Measurements from ENCODE around the gene SH3TC1. TPM values are rescaled to one million over a fixed set of nuclear protein-coding genes. Genes with fewer than 3 reads are reported as not detected.

The SH3TC1 gene
- total RNA-seq, 1 donor from 2014 or later, result 23.2 TPM

DNA sequence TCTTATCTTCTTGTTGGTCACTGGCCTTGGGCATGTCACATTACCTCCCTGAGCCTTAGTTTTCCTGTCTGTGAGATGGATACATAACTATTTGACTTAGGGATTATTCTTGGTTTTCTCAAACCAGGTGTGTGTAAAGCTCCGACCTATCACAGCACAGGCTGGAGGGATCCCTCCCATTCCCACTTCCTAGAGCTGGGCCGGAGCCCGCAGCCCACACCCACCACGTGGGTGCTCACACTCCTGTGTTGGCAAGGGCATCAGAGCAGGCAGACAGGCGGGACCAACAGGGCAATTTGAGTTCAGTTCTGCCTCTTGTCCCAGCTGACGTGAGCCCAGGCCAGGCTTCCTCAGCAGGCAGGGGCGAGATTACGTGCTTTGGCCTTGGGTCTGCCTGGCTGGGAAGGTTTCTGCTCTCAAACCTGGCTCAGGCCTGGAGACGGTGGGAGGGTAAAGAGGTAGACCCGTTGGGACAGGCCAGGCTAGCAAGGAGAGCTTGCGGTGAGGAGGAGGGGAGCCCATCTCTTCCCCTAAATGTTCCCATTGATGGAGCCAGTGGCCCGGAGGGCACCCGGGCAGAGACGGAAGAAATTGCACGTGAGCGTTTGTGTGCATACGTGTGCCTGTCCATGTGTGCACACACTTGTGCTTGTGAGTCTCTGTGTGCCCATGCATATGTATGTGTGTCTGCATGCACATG lies 734 bp upstream of the SH3TC1 start:
- H3K4me3 Mint-ChIP-seq, result peak overlapping the region; percentile 17
- H3K4me1 Mint-ChIP-seq, result peaks cover 57% of the 10 kb centered on the region
- DNase-seq (ENCODE audit: low spot score in 2 of 2, unreplicated experiment in 2 of 2), result no peak
- H3K9me3 Mint-ChIP-seq, result no peaks in the 10 kb centered on the region
- no peaks in the 10 kb centered on the region for H3K27me3 Mint-ChIP-seq (ENCODE audit: low read depth)
- peak overlapping the region; percentile 80 for H3K27ac Mint-ChIP-seq
- TF ChIP-seq CTCF (IDR thresholded peaks at IDR 0.05; ENCODE audit: unreplicated experiment), result no peak
- no peaks in the 10 kb centered on the region for H3K36me3 Mint-ChIP-seq

DNA sequence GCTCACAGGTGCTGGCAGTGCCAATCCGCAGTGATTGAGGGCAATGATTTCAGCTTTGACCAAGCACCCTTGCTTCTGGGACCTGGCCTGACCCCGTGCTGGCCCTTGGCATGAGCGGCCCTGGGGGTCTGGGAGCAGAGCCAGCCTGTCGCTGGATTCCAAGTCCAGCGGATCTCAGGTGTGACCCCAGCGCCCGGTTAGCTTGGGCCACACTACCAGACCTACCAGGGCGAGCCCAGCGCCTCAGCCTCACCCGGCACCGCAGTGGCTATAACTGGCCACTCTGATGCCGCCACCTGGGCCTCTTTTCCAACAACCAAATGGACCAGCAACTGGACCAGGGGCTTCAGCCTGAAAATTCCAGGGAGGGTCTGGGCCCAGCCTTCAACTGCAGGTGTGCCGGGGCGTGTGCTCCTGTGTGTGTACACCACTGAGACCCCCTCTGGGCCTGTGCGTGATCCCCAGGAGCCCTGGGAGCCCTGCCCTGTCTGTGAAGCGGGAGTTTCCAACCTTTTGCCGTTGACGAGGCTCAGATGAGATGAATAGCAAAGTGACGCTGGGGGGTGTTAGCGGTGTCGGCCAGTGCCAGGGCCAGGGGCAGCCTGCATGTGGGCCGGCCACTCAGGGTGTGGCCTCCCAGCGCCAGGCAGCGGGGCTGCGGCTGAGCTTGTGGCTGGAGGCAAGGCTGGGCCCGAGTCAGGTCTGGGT lies 658 bp downstream of the SH3TC1 start:
- H3K4me3 Mint-ChIP-seq, result peak overlapping the region; percentile 56
- no peaks in the 10 kb centered on the region for H3K36me3 Mint-ChIP-seq
- no peak for TF ChIP-seq CTCF (IDR thresholded peaks at IDR 0.05; ENCODE audit: unreplicated experiment)
- no peaks in the 10 kb centered on the region for H3K9me3 Mint-ChIP-seq
- no peak for DNase-seq (ENCODE audit: low spot score in 2 of 2, unreplicated experiment in 2 of 2)
- H3K27me3 Mint-ChIP-seq (ENCODE audit: low read depth), result no peaks in the 10 kb centered on the region
- peak overlapping the region; percentile 95 for H3K27ac Mint-ChIP-seq
- H3K4me1 Mint-ChIP-seq, result peaks cover 59% of the 10 kb centered on the region

DNA sequence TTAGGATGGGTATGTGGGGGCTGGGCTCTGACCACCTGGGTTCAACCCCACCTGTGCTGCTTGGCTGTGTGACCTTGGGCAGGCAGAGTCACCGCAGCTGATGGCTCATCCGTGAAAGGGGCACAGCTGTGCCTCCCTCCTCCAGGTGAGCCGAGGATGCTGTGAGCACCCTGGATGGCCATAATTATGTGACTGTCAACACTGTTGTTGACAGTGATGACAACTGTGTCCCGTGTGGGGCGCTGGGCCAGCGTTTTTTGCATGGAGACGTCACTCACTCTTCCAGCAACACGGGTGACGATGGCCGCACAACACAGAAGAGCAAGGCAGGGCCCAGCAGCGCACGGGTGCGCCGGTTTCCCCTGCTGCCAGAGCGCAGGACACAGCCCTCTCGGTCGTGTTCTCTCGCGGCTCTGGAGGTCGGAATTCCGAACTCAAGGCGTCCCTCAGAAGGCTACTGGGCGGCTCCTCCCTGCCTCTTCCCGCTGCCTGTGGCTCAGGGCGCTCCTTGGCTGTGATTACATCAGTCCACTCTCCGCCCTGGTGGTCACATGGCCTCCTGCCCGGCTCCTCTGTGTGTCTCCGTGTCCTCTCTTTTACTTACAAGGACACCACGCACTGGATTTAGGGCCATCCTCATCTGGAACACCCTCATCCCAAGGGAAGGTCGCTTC lies 1.3 kb downstream of the SH3TC1 start:
- TF ChIP-seq CTCF (IDR thresholded peaks at IDR 0.05; ENCODE audit: unreplicated experiment), result no peak
- no peaks in the 10 kb centered on the region for H3K9me3 Mint-ChIP-seq
- DNase-seq (ENCODE audit: low spot score in 2 of 2, unreplicated experiment in 2 of 2), result no peak
- peak overlapping the region; percentile 79 for H3K27ac Mint-ChIP-seq
- H3K4me3 Mint-ChIP-seq, result peak overlapping the region; percentile 26
- no peaks in the 10 kb centered on the region for H3K27me3 Mint-ChIP-seq (ENCODE audit: low read depth)
- H3K36me3 Mint-ChIP-seq, result no peaks in the 10 kb centered on the region
- peaks cover 61% of the 10 kb centered on the region for H3K4me1 Mint-ChIP-seq

DNA sequence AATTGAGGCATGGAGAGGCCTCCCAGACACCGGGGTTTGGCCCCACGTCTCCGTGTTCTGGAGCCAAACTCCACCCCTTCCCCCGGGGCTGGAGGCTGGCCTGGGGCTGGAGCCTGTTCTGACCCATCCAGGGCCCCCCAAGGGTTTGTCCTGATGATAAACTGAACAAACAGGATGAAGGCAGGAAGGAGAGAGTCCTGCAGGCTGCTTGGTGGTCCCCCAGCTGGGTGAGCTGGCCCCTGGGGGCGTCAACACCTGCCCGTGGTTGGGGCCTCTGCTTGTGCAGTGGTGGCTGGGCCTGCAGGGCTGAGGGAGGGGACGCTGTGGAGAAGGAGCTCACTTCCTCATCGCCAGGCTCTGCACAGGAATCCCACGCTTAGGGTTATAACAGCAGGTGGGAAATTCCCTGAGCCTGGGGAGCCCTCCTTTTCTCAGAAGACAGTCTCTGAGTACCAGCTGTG lies 2.3 kb downstream of the SH3TC1 start:
- Mint-ChIP-seq H3K36me3 (no peaks in the 10 kb centered on the region), H3K4me1 (peaks cover 70% of the 10 kb centered on the region), H3K9me3 (no peaks in the 10 kb centered on the region), H3K27ac (peak overlapping the region; percentile 77), H3K27me3 (ENCODE audit: low read depth) (no peaks in the 10 kb centered on the region), H3K4me3 (peak overlapping the region; percentile 42)
- no peak for TF ChIP-seq CTCF (IDR thresholded peaks at IDR 0.05; ENCODE audit: unreplicated experiment)
- DNase-seq (ENCODE audit: low spot score in 2 of 2, unreplicated experiment in 2 of 2), result no peak

GRCh38 chr4:8202108-8203051 lies 3.3 kb downstream of the SH3TC1 start:
- no peaks in the 10 kb centered on the region for H3K9me3 Mint-ChIP-seq
- no peak for DNase-seq (ENCODE audit: low spot score in 2 of 2, unreplicated experiment in 2 of 2)
- no peak overlapping the region for H3K4me3 Mint-ChIP-seq
- no peak overlapping the region for H3K27ac Mint-ChIP-seq
- H3K36me3 Mint-ChIP-seq, result no peaks in the 10 kb centered on the region
- H3K27me3 Mint-ChIP-seq (ENCODE audit: low read depth), result no peaks in the 10 kb centered on the region
- peaks cover 79% of the 10 kb centered on the region for H3K4me1 Mint-ChIP-seq
- no peak for TF ChIP-seq CTCF (IDR thresholded peaks at IDR 0.05; ENCODE audit: unreplicated experiment)
